ENCODE data around the gene TP63.
A peak's percentile ranks its signal among the peaks of the same experiment; 100 is the strongest.
"Not testable (repeated sequence)": the region's sequence is repeated elsewhere in the genome, so short reads cannot be mapped to it uniquely, and the experiment has no call there.

TP63 gene

GRCh38 chr3:189605717-189606116 lies 25.5 kb upstream of the TP63 start:
- no peak for DNase-seq (ENCODE audit: low read depth)
- no peak for TF ChIP-seq CTCF (IDR thresholded peaks at IDR 0.05; ENCODE audit: low read length, missing control alignments)
- H3K4me3 ChIP-seq (replicated peaks; ENCODE audit: low read depth, low read length): no peak overlapping the region

- no peak for DNase-seq (ENCODE audit: low read depth)
- no peak overlapping the region for H3K4me3 ChIP-seq (replicated peaks; ENCODE audit: low read depth, low read length)
- no peak for TF ChIP-seq CTCF (IDR thresholded peaks at IDR 0.05; ENCODE audit: low read length, missing control alignments)
Measured at GRCh38 chr3:189606774-189607173, 24.4 kb upstream of the TP63 start.

GRCh38 chr3:189612641-189613040 lies 18.5 kb upstream of the TP63 start:
- not testable (repeated sequence) for H3K4me3 ChIP-seq (replicated peaks; ENCODE audit: low read depth, low read length); DNase-seq (ENCODE audit: low read depth)

GRCh38 chr3:189613122-189613521 lies 18.1 kb upstream of the TP63 start:
- no peak for TF ChIP-seq CTCF (IDR thresholded peaks at IDR 0.05; ENCODE audit: low read length, missing control alignments)
- DNase-seq (ENCODE audit: low read depth): no peak

GRCh38 chr3:189621948-189622603 lies 9.1 kb upstream of the TP63 start:
- peak; percentile 8 for DNase-seq (ENCODE audit: low read depth)
- TF ChIP-seq CTCF (IDR thresholded peaks at IDR 0.05; ENCODE audit: low read length, missing control alignments): no peak

More at GRCh38 chr3:189613122-189613521, 18.1 kb upstream of the TP63 start:
- H3K4me3 ChIP-seq (replicated peaks; ENCODE audit: low read depth, low read length): no peak overlapping the region

GRCh38 chr3:189622629-189623028 lies 8.6 kb upstream of the TP63 start:
- no peak overlapping the region for H3K4me3 ChIP-seq (replicated peaks; ENCODE audit: low read depth, low read length)
- no peak for DNase-seq (ENCODE audit: low read depth)

More at GRCh38 chr3:189621948-189622603, 9.1 kb upstream of the TP63 start:
- H3K4me3 ChIP-seq (replicated peaks; ENCODE audit: low read depth, low read length): no peak overlapping the region

GRCh38 chr3:189624130-189624529 lies 7.1 kb upstream of the TP63 start:
- DNase-seq (ENCODE audit: low read depth): no peak
- no peak for TF ChIP-seq CTCF (IDR thresholded peaks at IDR 0.05; ENCODE audit: low read length, missing control alignments)
- H3K4me3 ChIP-seq (replicated peaks; ENCODE audit: low read depth, low read length): no peak overlapping the region

More at GRCh38 chr3:189622629-189623028, 8.6 kb upstream of the TP63 start:
- no peak for TF ChIP-seq CTCF (IDR thresholded peaks at IDR 0.05; ENCODE audit: low read length, missing control alignments)

Data from fibroblast of pulmonary artery (primary cell).